ENCODE results near the gene ANKZF1. TPM values are rescaled to one million over a fixed set of nuclear protein-coding genes. Genes with fewer than 3 reads are reported as not detected.

ANKZF1 gene
- total and polyA plus RNA-seq, 2 of the 8 experiments (the other 6 are each of a cell fraction or from before 2014, with no cell fraction given) = 32.5 to 50.1 TPM

- H4K5ac ChIP-seq (ENCODE audit: insufficient read length, low read depth, low read length) = no peak overlapping the region
- H2BK5ac ChIP-seq (ENCODE audit: low read depth, low read length) = no peak overlapping the region
- H3K27ac ChIP-seq (ENCODE audit: low read depth, low read length) = no peak overlapping the region
- no peak overlapping the region for H3K14ac ChIP-seq (ENCODE audit: insufficient read length)
- peaks cover 8% of the 10 kb centered on the region; the same call in 1 of the 2 replicates for H3K79me1 ChIP-seq (ENCODE audit: low read depth, low read length)
- FAIRE-seq (no peak), DNase-seq (ENCODE audit: low read depth in 1 of 2, low spot score in 2 of 2) (no peak)
- H4K8ac ChIP-seq (ENCODE audit: extremely low read depth, insufficient read depth, low read length) = no peak overlapping the region; the same call in 1 of the 2 replicates
- H2BK20ac ChIP-seq (ENCODE audit: low read length) = no peak overlapping the region
- no peak overlapping the region for H3K4ac ChIP-seq (replicated peaks; ENCODE audit: insufficient read length, low read depth, low read length)
- H3K56ac ChIP-seq (replicated peaks; ENCODE audit: insufficient read length, low read depth, low read length) = no peak overlapping the region
- H3K4me2 ChIP-seq (ENCODE audit: insufficient read depth in 1 of 2, low read depth in 2 of 2, low read length in 2 of 2) = no peak overlapping the region
- ChIA-PET CTCF (ENCODE audit: partially characterized antibody) (interaction anchor here (0.6 to 6.6 kb wide), 15 partner anchors 9 to 135 kb away, joined by 3 to 118 read pairs (median 4); partner anchors contain the start of genes ABCB6 and DNAJB2), POLR2A (ENCODE audit: partially characterized antibody) (interaction anchor here (0.9 to 14.9 kb wide), 7 partner anchors 17 to 270 kb away, joined by 3 to 190 read pairs (median 4); partner anchors contain the start of genes ABCB6, ANKZF1 and ATG9A)
- H3K27me3 ChIP-seq (replicated peaks in 1 of 4; ENCODE audit: control insufficient read depth in 3 of 4, extremely low read depth in 1 of 4, insufficient read depth in 3 of 4, low read length in 3 of 4) = peaks cover 0 to 13% (median 6%) of the 10 kb centered on the region in 4 experiments; a peak in 5 of 7 replicates
- H2BK12ac ChIP-seq (ENCODE audit: low read depth, low read length) = no peak overlapping the region
- no peak overlapping the region for H3K9ac ChIP-seq (replicated peaks in 1 of 4; ENCODE audit: extremely low read depth in 1 of 4, low read depth in 3 of 4, low read length in 3 of 4)
- WGBS, 2 experiments (ENCODE audit: extremely low coverage in 1 of 2, insufficient coverage in 1 of 2, insufficient read length in 1 of 2, insufficient replicate concordance in 2 of 2, low coverage in 1 of 2, low lambda C conversion rate in 2 of 2, missing lambda C conversion rate in 1 of 2) = 89% methylated on average over 17 of the region's 17 CpGs; no CpG with 5 or more reads in 1 of the 2 experiments
- peaks cover 0 to 9% (median 5%) of the 10 kb centered on the region in 4 experiments; a peak in 5 of 8 replicates for H3K36me3 ChIP-seq (ENCODE audit: control insufficient read depth in 2 of 4, insufficient read depth in 4 of 4, low read length in 3 of 4)
- no peak overlapping the region for H3K23ac ChIP-seq (ENCODE audit: insufficient read length)
- no peak overlapping the region for H2BK120ac ChIP-seq (replicated peaks; ENCODE audit: low read depth, low read length)
- TF ChIP-seq HDAC2 (IDR thresholded peaks at IDR 0.05; ENCODE audit: borderline replicate concordance in 1 of 2, low read depth in 2 of 2, low read length in 2 of 2) = no peak
- peak; percentile 18 to 24; a peak in 2 of 4 replicates for TF ChIP-seq RAD21 (IDR thresholded peaks at IDR 0.05 in 1 of 2, conservative IDR thresholded peaks at IDR 0.05 in 1 of 2; ENCODE audit: low read depth in 2 of 2, low read length in 2 of 2)
- peak in 2 of 3 experiments; percentile 30 to 31; a peak in 2 of 4 replicates for TF ChIP-seq CTCF (IDR thresholded peaks at IDR 0.05; ENCODE audit: control extremely low read depth in 1 of 3, insufficient read depth in 1 of 3, low read depth in 1 of 3, low read length in 3 of 3)
- peak; percentile 50; the same call in 1 of the 2 replicates for TF ChIP-seq TEAD4 (IDR thresholded peaks at IDR 0.05; ENCODE audit: low read depth, low read length)
- no peak overlapping the region for H2AK5ac ChIP-seq (ENCODE audit: low read depth, low read length)
- H3K79me2 ChIP-seq (ENCODE audit: control insufficient read depth in 1 of 2, insufficient read depth in 2 of 2, low read length in 2 of 2) = peaks cover 0 to 5% of the 10 kb centered on the region in 2 experiments; a peak in 1 of 4 replicates
- H4K91ac ChIP-seq (replicated peaks; ENCODE audit: insufficient read length, low read length) = no peak overlapping the region
- H3K4me3 ChIP-seq (ENCODE audit: extremely low read depth in 1 of 4, insufficient read depth in 2 of 4, low read depth in 3 of 4, low read length in 4 of 4) = no peak overlapping the region
- H2BK15ac ChIP-seq (ENCODE audit: low read length) = no peak overlapping the region
- peaks cover 5 to 14% (median 12%) of the 10 kb centered on the region in 4 experiments for H3K4me1 ChIP-seq (replicated peaks in 1 of 4; ENCODE audit: control insufficient read depth in 3 of 4, insufficient read depth in 4 of 4, low read length in 3 of 4)
- no peaks in the 10 kb centered on the region for H3K9me3 ChIP-seq (ENCODE audit: insufficient read depth in 2 of 2, low read depth in 1 of 2, low read length in 1 of 2)
- peaks cover 13% of the 10 kb centered on the region for H3K23me2 ChIP-seq (ENCODE audit: low read depth, low read length)
- no peak overlapping the region for H3K18ac ChIP-seq (ENCODE audit: extremely low read depth, low read length)
- H4K20me1 ChIP-seq (replicated peaks in 1 of 2; ENCODE audit: control insufficient read depth in 1 of 2, insufficient read depth in 2 of 2, low read length in 2 of 2) = no peaks in the 10 kb centered on the region
- no peak overlapping the region for H2AFZ ChIP-seq (ENCODE audit: low read length)
These were observed 18.4 kb downstream of the ANKZF1 start for GRCh38 chr2:219247678-219248642.
